GM13977 (cell line): ENCODE measurements around the gene RNU5D-1.

Experiments used
- DNase-seq: peaks from one replicate; pipeline ENCODE4 v3.0.0; 2012; ENCODE audit warnings: low spot score
- in situ Hi-C: fragments of 300-500 bp; cut with MboI; formaldehyde crosslinking; loops from one replicate; pipeline ENCODE4 v1.12.0; 2022; ENCODE audit warnings: low sequenced_read_pairs, low pct_unique_long_range_greater_than_20kb, mixed read lengths, inconsistent platforms; ENCODE audit not compliant: unreplicated experiment
- TF ChIP-seq, protein P1 (sequence below): IDR thresholded peaks from 2 replicates; pipeline ENCODE4 v1.5.1; 2012; ENCODE audit warnings: mild to moderate bottlenecking, control low read depth; ENCODE audit not compliant: insufficient read depth; ENCODE audit errors: extremely low read depth, missing control alignments

Gene RNU5D-1

DNA sequence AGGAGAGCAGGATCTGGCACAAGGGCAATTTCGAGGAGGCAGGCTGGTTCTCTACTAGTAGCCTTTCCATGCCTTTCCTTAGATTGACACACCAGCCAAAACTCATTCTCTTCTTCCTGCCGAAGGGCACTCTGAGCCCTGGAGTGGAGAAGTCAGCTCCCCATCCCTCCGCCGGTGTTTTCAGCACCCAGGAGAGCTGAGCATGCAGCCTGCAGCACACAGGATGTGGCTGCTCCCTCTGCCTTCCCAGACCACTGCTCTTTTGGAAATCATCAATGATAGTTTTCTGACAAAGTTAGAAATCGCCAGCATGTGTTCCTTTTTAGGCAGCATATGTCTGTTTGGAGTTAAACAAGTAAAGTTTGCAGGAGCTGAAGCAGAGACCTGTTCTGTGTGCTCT is 11.7 kb downstream of the RNU5D-1 start:
- no peak for DNase-seq
- TF ChIP-seq, protein P1, sequence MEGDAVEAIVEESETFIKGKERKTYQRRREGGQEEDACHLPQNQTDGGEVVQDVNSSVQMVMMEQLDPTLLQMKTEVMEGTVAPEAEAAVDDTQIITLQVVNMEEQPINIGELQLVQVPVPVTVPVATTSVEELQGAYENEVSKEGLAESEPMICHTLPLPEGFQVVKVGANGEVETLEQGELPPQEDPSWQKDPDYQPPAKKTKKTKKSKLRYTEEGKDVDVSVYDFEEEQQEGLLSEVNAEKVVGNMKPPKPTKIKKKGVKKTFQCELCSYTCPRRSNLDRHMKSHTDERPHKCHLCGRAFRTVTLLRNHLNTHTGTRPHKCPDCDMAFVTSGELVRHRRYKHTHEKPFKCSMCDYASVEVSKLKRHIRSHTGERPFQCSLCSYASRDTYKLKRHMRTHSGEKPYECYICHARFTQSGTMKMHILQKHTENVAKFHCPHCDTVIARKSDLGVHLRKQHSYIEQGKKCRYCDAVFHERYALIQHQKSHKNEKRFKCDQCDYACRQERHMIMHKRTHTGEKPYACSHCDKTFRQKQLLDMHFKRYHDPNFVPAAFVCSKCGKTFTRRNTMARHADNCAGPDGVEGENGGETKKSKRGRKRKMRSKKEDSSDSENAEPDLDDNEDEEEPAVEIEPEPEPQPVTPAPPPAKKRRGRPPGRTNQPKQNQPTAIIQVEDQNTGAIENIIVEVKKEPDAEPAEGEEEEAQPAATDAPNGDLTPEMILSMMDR = no peak
- in situ Hi-C loops = no loop called here

DNA sequence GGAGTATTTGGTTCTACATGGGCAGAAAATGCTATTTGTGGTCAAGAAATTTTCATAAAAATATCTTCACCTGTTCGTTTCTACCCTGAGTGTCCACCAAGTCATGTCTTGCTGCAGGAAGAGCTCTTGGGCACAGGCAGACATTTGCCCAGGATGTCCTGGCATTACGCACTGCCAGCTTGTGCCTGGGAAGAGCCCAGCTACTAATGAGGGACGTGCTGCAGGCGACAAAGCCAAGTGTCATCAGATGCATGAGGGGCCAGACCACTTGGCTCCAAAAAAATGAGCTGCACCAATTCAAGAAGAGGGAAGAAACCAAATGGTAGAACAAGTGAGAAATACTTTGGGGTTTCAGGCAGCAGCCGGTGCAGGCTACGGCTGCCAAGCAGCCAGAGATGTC is 12.9 kb downstream of the RNU5D-1 start:
- in situ Hi-C loops = no loop called here
- TF ChIP-seq, protein P1 = no peak
- DNase-seq = no peak

DNA sequence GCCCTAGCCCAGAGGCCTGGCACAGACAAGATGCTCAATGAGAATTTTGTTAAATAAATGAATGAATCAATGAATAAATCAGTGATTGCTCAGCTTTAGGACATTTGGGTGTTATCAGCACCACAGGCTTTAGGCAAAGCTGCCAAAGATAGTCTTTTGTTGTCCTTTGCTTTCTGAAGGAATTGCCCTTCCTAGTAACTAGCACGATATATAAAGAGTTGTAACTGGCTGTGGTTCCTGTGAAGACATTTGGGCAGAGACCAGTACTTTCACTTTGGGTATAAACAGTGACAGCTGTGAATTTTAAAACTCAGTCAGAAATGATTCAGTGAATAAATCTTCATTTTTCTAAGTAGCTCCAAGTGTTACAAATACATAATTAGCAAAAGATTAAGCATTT is 13.3 kb downstream of the RNU5D-1 start:
- in situ Hi-C loops = no loop called here
- no peak for DNase-seq
- TF ChIP-seq, protein P1 = no peak

DNA sequence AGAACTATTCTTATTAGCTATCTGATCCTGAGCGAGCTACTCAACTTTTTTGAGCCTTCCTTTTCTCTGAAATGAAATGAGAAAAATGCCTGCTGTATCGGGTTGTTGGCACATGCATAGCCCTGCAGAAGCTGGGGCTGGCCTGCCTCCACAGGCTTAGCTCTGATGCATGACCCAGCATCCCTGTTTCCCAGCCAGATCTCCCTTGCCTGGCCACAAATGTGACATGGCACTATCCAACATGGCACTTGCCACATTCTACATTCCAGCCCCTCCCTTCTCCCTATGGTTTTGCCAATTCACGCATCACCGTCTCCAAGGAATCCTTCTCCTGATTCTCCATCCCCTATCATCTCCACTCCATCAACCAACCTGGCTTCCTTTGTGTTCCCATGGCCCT is 13.8 kb downstream of the RNU5D-1 start:
- no peak for DNase-seq
- TF ChIP-seq, protein P1 = no peak
- in situ Hi-C loops = no loop called here

DNA sequence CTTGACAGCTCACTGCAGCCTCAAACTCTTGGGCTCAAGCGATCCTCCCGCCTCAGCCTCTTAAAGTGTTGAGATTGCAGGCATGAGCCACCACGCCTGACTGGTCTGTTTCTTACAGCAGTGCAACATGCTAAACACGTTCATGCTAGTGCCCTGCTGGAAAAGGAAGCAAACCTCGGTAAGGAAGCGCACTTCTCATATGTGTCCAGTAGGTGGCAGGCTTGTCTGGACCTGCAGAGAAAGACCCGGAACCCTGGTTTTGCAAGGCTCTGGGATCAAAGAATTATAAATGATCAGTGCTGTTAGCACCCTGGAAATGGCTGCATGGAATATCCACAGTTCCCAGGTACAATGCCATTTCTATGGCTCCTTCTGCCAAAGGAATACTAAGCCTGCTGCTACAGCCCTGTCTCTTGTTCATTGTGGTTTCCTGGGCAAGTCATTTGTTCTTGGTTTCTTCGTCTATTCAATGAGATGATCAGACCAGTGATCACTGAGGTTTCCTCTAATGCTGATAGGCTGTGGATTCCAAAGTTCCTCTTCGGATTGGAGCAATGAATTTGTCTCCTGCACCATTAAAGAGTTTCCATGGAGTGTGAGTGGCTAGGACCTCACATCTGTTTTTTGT is 15.9 kb downstream of the RNU5D-1 start:
- TF ChIP-seq, protein P1 = peak; percentile 84
- peak; percentile 75 for DNase-seq

DNA sequence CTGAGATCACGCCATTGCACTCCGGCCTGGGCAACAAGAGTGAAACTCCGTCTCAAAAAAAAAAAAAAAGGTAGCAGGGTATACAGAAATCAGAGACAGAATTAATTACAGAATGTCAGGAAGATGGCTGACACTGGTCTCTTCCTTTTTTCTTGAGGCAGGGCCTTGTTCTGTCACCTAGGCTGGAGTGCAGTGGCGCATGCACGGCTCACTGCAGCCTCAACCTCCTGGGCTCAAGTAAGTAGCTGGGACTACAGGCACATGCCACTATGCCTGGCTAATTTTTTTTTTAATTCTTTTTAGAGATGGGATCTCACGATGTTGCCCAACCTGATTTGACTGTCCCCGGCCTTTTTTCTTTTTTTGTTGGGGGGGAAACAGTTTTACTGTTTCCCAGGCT is 16.4 kb downstream of the RNU5D-1 start:
- TF ChIP-seq, protein P1 = no peak
- no peak for DNase-seq
- in situ Hi-C loops = no loop called here

More for the DNA sequence above, 15.9 kb downstream of the RNU5D-1 start:
- in situ Hi-C loops = no loop called here
